GM12892 (cell line): Measurements from ENCODE around the gene PROM2.

Source experiments
- POLR2A ChIP-seq: IDR thresholded peaks from 2 replicates; pipeline ENCODE4 v1.6.1; 2011; ENCODE audit warnings: low read depth, low read length, control low read depth
- POLR2AphosphoS5 ChIP-seq: IDR thresholded peaks from 2 replicates; pipeline ENCODE4 v1.6.1; 2011; ENCODE audit warnings: low read depth, low read length, control low read depth

DNA sequence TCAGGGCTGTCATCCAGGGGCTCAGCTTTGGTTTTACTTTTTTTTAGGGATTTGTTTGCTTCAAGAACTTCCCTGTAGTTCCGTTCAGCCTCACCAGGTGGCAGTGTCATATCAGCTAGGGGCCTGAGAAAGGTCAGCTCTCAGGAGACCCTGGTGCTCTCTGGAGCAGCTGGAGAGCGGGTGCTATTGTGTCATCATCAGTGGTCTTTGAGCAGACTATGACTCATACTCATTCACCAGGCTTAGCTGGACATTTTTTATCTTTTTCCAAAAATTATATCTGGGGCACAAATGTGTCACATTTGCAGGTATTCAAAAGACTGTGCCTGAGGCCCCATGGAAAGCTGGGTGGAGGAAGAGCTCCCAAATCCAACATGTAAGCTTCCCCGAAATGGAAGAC, 42.5 kb upstream of the PROM2 start:
- no peak for TF ChIP-seq POLR2A
- TF ChIP-seq POLR2AphosphoS5 = no peak
